GM18909 (cell line): ENCODE results near the gene NFAT5.
"Not testable (repeated sequence)": the region's sequence is repeated elsewhere in the genome, so short reads cannot be mapped to it uniquely, and the experiment has no call there.

ENCODE experiments used
- ATAC-seq: cut with Tn5 transposase; IDR thresholded peaks from one replicate; pipeline ENCODE4 v1.9.1; 2021; ENCODE audit warnings: mild to moderate bottlenecking; ENCODE audit not compliant: unreplicated experiment, poor library complexity

The NFAT5 gene

DNA sequence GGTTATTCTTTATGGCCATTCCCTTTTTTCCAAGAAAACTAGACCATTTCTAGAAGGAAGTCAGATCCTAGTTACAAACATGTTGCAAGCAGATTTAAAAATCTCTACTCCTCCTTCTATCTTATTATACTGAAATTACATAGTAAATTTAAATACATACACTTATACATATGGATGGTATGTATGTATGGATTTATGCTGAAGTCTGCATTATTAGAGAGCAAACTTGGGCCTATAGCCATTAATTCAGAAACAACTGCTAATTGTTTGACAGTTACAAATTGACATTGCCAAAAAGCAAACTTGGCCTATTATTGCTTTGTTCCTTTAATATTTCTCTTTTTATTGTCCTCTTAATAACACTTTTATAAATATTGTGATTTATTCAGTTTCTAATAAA is 67.1 kb downstream of the NFAT5 start:
- ATAC-seq: no peak

GRCh38 chr16:69633375-69633774 is 67.6 kb downstream of the NFAT5 start:
- ATAC-seq: no peak

- ATAC-seq: not testable (repeated sequence)
These were observed 70.9 kb downstream of the NFAT5 start for GRCh38 chr16:69636563-69637146.

DNA sequence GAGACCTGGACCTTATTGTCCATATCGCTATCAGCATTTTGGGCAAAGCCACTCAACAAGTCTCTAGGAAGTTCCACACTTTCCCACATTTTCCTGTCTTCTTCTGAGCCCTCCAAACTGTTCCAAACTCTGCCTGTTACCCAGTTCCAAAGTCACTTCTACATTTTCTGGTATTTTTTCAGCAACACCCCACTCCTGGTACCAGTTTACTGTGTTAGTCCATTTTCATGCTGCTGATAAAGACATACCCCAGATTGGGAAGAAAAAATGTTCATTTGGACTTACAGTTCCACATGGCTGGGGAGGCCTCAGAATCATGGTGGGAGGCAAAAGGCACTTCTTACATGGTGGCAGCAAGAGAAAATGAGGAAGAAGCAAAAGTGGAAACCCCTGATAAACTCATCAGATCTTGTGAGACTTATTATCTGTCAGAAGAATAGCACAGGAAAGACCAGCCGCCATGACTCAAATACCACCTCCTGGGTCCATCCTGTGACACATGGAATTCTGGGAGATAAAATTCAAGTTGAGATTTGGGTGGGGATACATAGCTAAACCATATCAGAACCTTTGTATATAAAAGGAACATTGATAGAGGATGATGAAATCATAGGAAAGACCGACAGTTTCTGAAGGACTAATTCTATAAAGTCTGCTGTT is 71.6 kb downstream of the NFAT5 start:
- not testable (repeated sequence) for ATAC-seq

- not testable (repeated sequence) for ATAC-seq
These were observed 78.2 kb downstream of the NFAT5 start for GRCh38 chr16:69643997-69644396.

GRCh38 chr16:69644790-69645189 is 79.0 kb downstream of the NFAT5 start:
- no peak for ATAC-seq

GRCh38 chr16:69647020-69647419 is 81.3 kb downstream of the NFAT5 start:
- ATAC-seq: no peak

- ATAC-seq: no peak
These were observed 85.5 kb downstream of the NFAT5 start for GRCh38 chr16:69651217-69651616.

DNA sequence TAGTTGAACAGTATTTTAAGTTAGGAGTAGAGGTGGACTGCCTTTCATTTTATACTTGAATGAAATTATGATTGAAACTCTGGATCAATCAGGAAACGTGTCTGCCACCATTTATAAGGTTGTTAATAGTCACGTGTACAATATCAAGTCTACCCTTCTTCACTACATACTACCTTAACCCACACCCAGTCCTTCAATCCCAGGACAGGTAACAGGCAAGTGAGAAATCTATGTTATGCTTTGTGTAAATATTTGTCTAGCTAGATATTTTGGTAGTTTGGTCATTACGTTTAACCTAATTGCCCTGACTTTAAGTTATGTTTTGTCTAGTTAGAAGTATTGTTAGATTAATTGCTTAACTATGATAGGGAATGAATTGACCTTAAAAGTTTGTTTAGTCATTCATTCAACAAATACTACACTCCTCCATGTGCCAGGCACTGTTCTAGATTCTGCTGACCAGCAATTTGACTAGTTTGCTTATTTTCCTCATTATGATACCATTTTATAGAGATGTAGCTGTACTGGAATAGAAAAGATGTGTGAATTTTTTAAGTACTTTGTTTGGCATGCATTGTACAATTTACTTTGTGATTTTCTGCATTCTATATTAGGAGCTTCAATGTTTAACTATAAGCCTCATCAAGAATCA is 88.6 kb downstream of the NFAT5 start:
- no peak for ATAC-seq

GRCh38 chr16:69660166-69660565 is 94.4 kb downstream of the NFAT5 start:
- ATAC-seq: no peak

DNA sequence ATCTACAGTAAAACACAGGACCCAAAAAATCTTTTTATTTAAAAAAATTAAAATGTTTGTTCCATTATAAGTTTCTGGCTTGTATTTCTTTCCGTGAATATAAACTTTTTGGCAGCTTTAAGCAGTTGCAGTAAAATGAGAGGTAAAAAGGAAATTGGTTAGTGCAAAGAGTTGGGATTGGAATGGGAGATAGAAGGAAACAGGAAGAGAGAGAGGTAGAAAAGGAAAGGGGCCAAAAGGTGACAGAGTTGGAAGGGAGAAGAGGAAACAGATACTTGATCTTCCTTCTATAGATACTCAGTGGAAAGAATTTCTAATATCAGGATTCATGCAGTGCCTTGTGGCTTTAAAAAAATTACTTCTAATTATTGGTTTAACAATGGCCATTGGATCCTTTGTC is 97.1 kb downstream of the NFAT5 start:
- no peak for ATAC-seq

DNA sequence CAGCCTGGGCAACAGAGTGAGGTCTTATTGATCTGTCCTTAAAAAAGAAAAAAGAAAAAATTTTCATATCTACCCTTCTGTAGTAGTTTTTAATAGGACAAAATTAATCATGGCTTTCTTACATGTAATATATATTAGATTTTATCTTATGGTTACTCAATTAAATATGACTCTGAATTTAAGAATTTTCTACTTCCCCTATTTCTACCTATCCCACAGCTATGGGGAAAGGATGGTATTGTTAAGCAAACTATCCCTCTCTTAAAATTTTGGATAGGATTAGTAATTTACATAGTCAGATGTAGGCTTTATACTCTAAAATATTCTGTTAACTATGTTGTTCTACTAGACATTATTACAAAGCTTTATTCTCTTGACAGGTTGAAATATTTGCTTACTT is 98.1 kb downstream of the NFAT5 start:
- no peak for ATAC-seq

- ATAC-seq: no peak
These were observed 103.8 kb downstream of the NFAT5 start for GRCh38 chr16:69669577-69669976.

GRCh38 chr16:69672315-69672997 is 106.7 kb downstream of the NFAT5 start:
- ATAC-seq: no peak

GRCh38 chr16:69672998-69673713 is 107.4 kb downstream of the NFAT5 start:
- no peak for ATAC-seq

GRCh38 chr16:69680358-69680757 is 114.6 kb downstream of the NFAT5 start:
- no peak for ATAC-seq

DNA sequence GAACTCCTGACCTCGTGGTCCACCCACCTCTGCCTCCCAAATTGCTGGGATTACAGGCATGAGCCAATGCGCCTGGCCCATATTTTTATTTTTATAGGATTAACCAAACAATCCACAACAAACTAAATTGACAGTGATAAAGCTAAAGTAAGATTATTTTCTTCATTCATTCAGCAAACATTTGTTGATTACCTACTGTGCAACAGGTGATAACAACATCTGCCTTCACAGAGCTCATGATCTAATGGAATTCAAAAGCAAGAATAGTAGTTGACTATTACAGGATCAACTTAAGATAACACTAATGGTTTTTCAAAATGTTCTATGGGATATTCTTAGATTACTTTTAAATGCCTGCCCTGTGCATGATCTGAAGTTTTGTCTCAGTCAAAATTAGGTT is 122.8 kb downstream of the NFAT5 start:
- no peak for ATAC-seq

DNA sequence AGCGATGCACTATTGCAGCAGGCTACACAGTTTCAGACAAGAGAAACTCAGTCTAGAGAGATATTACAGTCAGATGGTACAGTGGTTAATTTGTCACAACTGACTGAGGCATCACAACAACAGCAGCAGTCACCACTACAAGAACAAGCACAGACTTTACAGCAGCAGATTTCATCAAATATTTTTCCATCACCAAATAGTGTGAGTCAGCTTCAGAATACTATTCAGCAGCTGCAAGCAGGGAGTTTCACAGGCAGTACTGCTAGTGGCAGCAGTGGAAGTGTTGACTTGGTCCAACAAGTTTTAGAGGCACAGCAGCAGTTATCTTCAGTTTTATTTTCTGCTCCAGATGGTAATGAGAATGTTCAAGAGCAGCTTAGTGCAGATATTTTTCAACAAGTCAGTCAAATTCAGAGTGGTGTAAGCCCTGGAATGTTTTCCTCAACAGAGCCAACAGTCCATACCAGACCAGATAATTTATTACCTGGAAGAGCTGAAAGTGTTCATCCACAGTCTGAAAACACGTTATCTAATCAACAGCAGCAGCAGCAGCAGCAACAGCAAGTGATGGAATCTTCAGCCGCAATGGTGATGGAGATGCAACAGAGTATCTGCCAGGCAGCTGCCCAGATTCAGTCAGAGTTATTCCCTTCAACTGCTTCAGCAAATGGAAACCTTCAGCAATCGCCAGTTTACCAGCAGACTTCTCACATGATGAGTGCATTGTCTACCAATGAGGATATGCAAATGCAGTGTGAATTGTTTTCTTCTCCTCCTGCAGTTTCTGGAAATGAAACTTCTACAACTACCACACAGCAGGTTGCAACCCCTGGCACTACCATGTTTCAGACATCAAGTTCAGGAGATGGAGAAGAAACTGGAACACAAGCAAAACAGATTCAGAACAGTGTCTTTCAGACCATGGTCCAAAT is 126.5 kb downstream of the NFAT5 start:
- ATAC-seq: no peak

- ATAC-seq: no peak
These were observed 128.2 kb downstream of the NFAT5 start for GRCh38 chr16:69693916-69694315.

- no peak for ATAC-seq
These were observed 132.6 kb downstream of the NFAT5 start for GRCh38 chr16:69698404-69698803.
